ENCODE measurements around the gene SLC35E3.
"Not testable (repeated sequence)": the region's sequence is repeated elsewhere in the genome, so short reads cannot be mapped to it uniquely, and the experiment has no call there.

SLC35E3 gene

DNA sequence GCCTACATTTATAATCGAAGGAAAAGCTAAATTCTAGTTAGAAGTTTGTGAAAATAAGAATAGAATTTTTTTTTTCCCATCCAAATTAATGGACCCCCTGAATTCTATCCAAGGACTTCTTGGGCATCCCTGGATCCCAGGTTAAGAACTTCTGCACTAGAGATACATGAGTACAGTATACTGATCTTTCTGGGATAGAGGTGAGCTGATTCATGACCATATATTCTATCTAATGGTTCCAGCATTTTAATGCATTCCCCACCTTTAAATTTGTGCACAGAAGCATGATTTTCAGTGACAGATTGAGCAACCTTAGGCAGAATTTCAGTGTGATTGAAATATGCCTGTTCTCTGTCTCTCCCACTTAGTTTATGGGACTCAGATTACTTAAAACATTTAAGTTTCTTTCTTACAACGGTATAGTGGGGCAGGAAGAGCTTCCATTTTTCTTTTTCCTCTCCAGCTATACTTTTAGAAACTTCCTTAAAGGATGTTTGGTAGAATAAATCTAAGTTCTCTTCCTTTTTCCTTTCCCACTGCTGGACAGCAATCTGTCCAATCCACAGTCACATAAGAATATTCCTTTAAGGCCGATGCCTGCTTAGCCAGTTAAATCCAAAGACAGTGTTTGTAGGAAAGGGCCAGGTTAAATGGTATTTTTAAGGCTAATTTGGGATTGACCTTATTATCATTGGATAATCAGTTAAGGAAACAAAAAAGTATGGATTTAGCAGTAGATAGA lies 68.7 kb downstream of the SLC35E3 start:
- DNase-seq (ENCODE audit: low read depth): no peak

DNA sequence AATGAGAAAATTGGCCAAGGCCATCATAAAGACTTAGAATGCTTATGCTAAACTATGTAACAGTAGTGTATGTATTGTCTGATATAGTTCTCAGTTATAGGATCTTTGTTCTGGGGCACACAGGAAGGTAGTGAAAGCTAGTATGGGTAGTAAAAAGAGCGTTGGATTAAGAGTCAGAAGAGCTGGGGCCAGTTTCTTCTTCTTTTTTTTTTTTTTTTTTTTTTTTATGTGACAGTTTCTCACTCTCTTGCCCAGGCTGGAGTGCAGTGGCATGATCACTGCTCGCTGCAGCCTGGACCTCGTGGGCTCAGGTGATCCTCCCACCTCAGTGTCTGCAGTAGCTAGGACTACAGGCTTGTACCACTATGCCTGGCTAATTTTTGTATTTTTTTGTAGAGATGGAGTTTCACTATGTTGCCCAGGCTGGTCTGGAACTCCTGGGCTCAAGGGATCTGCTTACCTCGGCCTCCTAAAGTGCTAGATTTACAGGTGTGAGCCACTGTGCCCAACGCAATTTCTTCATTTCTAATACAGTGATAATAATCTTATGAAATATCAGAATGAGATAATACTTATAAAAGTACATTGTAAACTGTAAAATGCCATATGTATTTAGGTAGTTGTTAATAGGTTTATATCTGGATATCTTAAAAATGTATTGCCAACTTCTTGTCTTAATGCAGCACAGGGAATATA lies 69.4 kb downstream of the SLC35E3 start:
- no peak for DNase-seq (ENCODE audit: low read depth)

DNA sequence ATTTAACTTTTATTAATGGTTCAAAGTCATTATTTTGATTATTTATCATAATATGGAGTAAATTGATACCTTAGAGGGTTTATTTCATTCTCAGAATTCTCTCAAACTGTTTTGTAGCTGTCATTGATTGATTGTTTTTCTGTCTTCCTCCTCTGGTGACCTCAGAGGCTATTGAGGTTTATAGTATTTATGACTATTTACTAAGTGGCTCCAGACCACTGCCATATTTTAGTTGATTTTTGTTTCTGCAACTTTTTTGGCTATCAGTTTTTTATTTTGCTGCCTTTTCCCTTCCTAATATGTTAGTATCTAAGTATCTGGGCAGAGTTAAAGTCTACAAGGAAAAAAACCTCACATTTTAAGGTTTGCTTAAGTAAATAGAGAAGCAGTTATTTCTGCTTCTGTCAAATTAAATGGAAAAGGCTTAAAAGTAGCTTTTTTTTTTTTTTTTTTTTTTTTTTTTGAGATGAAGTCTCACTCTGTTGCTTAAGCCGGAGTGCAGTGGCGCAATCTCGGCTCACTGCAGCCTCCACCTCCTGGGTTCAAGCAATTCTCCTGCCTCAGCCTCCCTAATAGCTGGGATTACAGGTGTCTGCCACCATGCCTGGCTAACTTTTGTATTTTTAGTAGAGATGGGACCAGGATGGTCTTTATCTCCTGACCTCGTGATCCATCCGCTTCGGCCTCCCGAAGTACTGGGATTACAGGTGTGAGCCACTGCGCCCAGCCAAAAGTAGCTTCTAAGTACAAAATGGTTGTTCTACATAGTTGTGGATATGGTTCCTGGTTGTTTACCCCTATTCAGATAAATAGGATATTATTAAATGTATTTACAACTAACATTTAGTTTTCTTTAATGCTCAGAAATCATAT lies 70.2 kb downstream of the SLC35E3 start:
- DNase-seq (ENCODE audit: low read depth): no peak

DNA sequence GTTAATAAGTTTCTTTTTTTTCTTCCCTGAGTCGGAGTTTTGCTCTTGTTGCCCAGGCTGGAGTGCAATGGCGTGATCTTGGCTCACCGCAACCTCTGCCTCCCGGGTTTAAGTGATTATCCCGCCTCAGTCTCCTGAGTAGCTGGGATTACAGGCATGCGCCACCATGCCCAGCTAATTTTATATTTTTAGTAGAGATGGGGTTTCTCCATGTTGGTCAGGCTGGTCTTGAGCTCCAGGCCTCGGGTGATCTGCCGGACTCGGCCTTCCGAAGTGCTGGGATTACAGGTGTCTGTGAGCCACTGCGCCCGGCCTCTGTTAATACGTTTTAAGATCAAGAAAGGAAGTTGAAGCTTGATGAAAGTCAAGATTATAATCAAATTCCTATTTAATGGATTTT lies 73.5 kb downstream of the SLC35E3 start:
- DNase-seq (ENCODE audit: low read depth): not testable (repeated sequence)

- no peak for DNase-seq (ENCODE audit: low read depth)
These were observed 75.6 kb downstream of the SLC35E3 start for GRCh38 chr12:68821357-68822188.

- no peak for DNase-seq (ENCODE audit: low read depth)
These were observed 77.7 kb downstream of the SLC35E3 start for GRCh38 chr12:68823696-68824095.

- DNase-seq (ENCODE audit: low read depth): no peak
These were observed 78.2 kb downstream of the SLC35E3 start for GRCh38 chr12:68824131-68824530.

DNA sequence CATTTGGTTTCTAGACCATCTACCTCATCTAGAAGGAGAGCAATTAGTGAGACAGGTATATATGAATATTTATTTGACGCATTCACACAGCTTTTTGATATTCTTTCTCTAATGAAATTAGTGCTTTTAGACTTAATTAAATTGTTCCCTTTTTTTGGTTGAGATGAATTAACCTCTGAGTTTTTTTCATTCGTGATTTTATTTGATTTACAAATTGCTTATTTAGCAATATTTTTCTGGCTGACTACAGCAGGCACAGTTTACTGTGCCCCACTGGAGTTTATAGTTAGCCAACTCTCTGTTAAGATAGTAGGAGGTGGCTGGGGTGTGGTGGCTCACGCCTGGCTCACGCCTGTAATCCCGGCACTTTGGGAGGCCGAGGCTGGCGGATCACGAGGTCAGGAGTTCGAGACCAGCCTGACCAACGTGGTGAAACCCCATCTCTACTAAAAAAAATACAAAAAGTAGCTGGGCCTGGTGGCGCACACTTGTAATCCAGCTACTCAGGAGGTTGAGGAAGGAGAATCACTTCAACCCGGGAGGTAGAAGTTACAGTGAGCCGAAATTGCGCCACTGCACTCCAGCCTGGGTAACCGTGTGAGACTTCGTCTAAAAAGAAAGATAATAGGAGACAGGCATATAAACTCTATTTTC lies 78.7 kb downstream of the SLC35E3 start:
- no peak for DNase-seq (ENCODE audit: low read depth)

DNA sequence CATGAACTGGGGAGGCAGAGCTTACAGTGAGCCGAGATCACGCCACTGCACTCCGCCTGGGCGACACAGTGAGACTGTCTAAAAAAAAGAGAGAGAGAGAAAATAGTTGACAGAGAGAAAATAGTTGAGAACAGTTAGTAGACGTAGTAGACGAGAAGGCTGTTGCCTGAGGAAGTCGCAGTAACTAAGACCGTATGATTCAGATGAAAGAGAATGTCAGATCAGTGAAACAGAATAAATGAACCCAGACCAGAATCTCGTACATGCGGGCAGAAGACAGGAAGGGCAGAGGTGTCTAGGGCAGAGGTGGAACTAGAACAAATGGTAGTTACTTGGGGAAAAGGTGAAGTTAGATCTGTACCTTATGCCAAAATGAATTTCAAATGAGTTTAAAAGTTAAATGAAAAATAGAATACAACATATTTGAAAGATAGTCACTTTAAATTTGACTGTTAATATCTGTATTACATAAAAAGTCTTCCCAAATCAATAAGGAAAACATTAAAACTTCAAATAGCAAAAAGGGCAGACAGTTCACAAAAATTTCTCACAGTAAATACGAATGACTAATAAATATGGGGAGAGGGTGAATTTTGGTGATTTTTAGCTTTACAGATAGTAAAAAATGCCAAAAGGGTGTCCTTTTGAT lies 79.7 kb downstream of the SLC35E3 start:
- DNase-seq (ENCODE audit: low read depth): no peak

- no peak for DNase-seq (ENCODE audit: low read depth)
These were observed 82.1 kb downstream of the SLC35E3 start for GRCh38 chr12:68827895-68828671.

GRCh38 chr12:68828672-68829068 lies 82.7 kb downstream of the SLC35E3 start:
- DNase-seq (ENCODE audit: low read depth): no peak

All from stimulated activated CD8-positive, alpha-beta memory T cell treated with anti-CD3 and anti-CD28 coated beads, Interleukin-12 subunit alpha, Interleukin-12 subunit beta, amount 100 ng/mL, for 1 hour (primary cell).